ENCODE data around the gene TAL1.

DNA sequence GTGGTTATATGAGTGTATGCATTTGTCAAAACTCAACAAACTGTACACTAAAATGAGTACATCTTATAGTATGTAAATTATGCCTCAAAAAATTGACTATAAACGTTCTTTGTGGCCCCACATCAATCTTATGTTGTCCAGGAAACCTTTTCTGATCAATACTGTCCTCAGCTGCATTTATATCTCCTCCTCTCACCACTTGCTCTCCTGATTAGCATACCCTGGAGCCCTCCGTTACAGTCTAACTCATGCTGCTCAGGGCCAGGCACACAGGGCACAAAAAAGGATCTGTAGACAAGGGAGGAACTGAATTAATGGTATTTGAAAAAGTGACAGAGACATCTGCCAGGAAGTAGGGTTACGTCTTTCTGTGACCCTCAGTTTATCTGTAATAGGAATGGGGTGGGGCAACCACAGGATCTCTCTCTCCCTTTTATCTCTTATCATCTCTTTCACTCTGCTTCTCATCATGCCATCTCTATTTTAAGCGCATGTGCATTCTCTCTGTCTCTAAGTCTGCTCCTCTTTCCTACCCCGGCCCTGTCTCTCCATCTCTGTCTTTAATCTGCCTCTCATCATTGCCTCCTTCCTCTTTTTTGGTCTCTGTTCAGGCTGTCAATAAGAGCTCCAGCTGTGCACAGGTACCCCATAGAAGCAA lies 7.0 kb upstream of the TAL1 start:
- TF ChIP-seq ZNF217 (IDR thresholded peaks at IDR 0.05) (no peak), RFX5 (IDR thresholded peaks at IDR 0.05; ENCODE audit: low read depth, low read length) (no peak), FOXM1 (IDR thresholded peaks at IDR 0.05; ENCODE audit: low read depth, low read length) (no peak), CTCF (IDR thresholded peaks at IDR 0.05 in 2 of 3, conservative IDR thresholded peaks at IDR 0.05 in 1 of 3; ENCODE audit: control insufficient read depth in 2 of 3, extremely low read depth in 1 of 3, insufficient read depth in 1 of 3, low read depth in 3 of 3, low read length in 3 of 3) (no peak), CBFB (IDR thresholded peaks at IDR 0.05; ENCODE audit: low read depth) (no peak), MXI1 (IDR thresholded peaks at IDR 0.05; ENCODE audit: low read depth, low read length) (no peak), SRF (IDR thresholded peaks at IDR 0.05; ENCODE audit: low read depth in 2 of 2, low read length in 2 of 2) (no peak), POLR2AphosphoS5 (IDR thresholded peaks at IDR 0.05; ENCODE audit: low read length) (no peak), ESRRA (IDR thresholded peaks at IDR 0.05; ENCODE audit: low read length) (no peak), RB1 (IDR thresholded peaks at IDR 0.05; ENCODE audit: borderline replicate concordance) (no peak), SP1 (IDR thresholded peaks at IDR 0.05; ENCODE audit: low read depth, low read length) (no peak)
- TF ChIP-seq, protein P1, sequence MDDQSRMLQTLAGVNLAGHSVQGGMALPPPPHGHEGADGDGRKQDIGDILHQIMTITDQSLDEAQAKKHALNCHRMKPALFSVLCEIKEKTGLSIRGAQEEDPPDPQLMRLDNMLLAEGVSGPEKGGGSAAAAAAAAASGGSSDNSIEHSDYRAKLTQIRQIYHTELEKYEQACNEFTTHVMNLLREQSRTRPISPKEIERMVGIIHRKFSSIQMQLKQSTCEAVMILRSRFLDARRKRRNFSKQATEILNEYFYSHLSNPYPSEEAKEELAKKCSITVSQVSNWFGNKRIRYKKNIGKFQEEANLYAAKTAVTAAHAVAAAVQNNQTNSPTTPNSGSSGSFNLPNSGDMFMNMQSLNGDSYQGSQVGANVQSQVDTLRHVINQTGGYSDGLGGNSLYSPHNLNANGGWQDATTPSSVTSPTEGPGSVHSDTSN (IDR thresholded peaks at IDR 0.05; ENCODE audit: insufficient replicate concordance, low read depth, low read length) = no peak

All from GM12878 (cell line).